Muscle of leg (tissue), 11 donors: Measurements from ENCODE around the gene GNA14. TPM values are rescaled to one million over a fixed set of nuclear protein-coding genes. Genes with fewer than 3 reads are reported as not detected.

ENCODE experiments used
- DNase-seq: peaks from one replicate; pipeline ENCODE4 v3.0.0; 2013
- H3K27ac ChIP-seq: one replicate; pipeline ENCODE4 v1.5.1; 2013; ENCODE audit warnings: mild to moderate bottlenecking, low read length, control low read depth
- H3K27me3 ChIP-seq: one replicate; pipeline ENCODE4 v1.6.1; 2013; ENCODE audit warnings: low read length; ENCODE audit not compliant: control insufficient read depth, insufficient read depth
- H3K36me3 ChIP-seq: one replicate; pipeline ENCODE4 v1.6.1; 2013; ENCODE audit warnings: low read length; ENCODE audit not compliant: control insufficient read depth, insufficient read depth
- H3K4me1 ChIP-seq: one replicate; pipeline ENCODE4 v1.6.1; 2013; ENCODE audit warnings: low read length; ENCODE audit not compliant: control insufficient read depth, insufficient read depth
- H3K4me3 ChIP-seq: one replicate; pipeline ENCODE4 v1.5.1; 2013; ENCODE audit warnings: low read length, control low read depth
- H3K9me3 ChIP-seq: replicated peaks from 2 replicates; pipeline ENCODE4 v1.6.1; 2013; ENCODE audit warnings: low read depth, low read length; ENCODE audit not compliant: control insufficient read depth
- WGBS: methylation state at CpG from one replicate; pipeline ENCODE4 v1.1.5; 2013; ENCODE audit warnings: missing lambda C conversion rate; ENCODE audit not compliant: insufficient coverage; 5-methylcytosine and 5-hydroxymethylcytosine counted together
- polyA plus RNA-seq, 8 donors: library from polyadenylated mRNA; unstranded; fragments of 120-200 nt; gene quantifications; one replicate each; pipeline versions ENCODE4 v1.2.1 to v1.2.3, GENCODE V29; 2013; ENCODE audit warnings: inconsistent platforms in 1 of 8, low replicate concordance in 1 of 8; ENCODE audit not compliant: insufficient read length in 8 of 8, insufficient read depth in 1 of 8
- total RNA-seq: library from RNA; stranded (reverse); fragments of 120-200 nt; gene quantifications from one replicate; pipeline ENCODE4 v1.2.4, GENCODE V29; 2013

GNA14 gene
- total and polyA plus RNA-seq, 9 donors: 2.1 to 6.6 (median 3.3) TPM

DNA sequence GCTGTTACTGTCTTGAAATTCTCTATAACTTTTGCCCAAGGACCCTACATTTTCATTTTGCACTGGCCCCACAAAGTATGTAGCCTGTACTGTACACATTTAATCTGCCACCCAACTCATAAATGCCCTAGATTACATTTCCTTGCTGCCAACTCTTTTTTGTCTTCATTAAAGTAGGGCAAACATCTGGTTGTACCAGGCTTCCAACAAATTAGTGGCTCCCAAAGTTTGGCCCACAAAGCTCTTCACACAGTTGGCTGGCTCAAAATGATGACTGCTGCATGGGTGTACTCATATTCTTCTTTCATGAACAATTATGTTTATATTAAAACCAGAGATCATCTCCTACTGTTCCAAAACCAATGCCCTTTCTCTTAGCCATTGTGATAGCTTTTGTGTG lies 45.3 kb downstream of the GNA14 start:
- no peak overlapping the region for H3K4me3 ChIP-seq
- H3K27ac ChIP-seq: no peak overlapping the region
- no peaks in the 10 kb centered on the region for H3K9me3 ChIP-seq
- H3K36me3 ChIP-seq: no peaks in the 10 kb centered on the region
- H3K27me3 ChIP-seq: no peaks in the 10 kb centered on the region
- peaks cover 12% of the 10 kb centered on the region for H3K4me1 ChIP-seq
- DNase-seq: peak; percentile 26

- WGBS: no CpG with 5 or more reads among the region's 5 CpGs
- peaks cover 23% of the 10 kb centered on the region for H3K4me1 ChIP-seq
- H3K27ac ChIP-seq: no peak overlapping the region
- DNase-seq: no peak
- no peaks in the 10 kb centered on the region for H3K9me3 ChIP-seq
- H3K36me3 ChIP-seq: no peaks in the 10 kb centered on the region
- no peaks in the 10 kb centered on the region for H3K27me3 ChIP-seq
- H3K4me3 ChIP-seq: no peak overlapping the region
Measured at GRCh38 chr9:77601476-77602099, 46.5 kb downstream of the GNA14 start.

DNA sequence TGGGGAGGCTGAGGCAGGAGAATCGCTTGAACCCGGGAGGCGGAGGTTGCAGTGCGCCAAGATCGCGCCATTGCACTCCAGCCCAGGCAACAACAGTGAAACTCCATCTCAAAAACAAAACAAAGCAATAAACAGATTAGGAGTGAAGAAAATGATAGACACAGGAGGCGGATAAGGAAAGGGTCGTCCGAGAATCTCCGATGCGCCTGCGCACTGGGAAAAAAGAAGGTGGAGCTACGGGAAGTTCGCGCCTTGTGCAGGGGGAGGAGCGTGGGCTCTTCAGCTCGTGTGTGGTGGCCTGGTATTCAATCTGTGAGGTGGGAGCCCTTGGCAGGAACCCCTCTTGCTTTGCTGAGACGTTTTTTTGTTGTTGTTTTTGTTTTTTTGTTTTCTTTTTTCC lies 47.3 kb downstream of the GNA14 start:
- H3K27ac ChIP-seq: no peak overlapping the region
- no peak overlapping the region for H3K4me3 ChIP-seq
- H3K4me1 ChIP-seq: peaks cover 28% of the 10 kb centered on the region
- H3K27me3 ChIP-seq: no peaks in the 10 kb centered on the region
- WGBS: 93% methylated on average over 6 of the region's 18 CpGs
- no peaks in the 10 kb centered on the region for H3K9me3 ChIP-seq
- no peak for DNase-seq
- H3K36me3 ChIP-seq: no peaks in the 10 kb centered on the region

- H3K27me3 ChIP-seq: no peaks in the 10 kb centered on the region
- peak overlapping the region; percentile 85 for H3K27ac ChIP-seq
- H3K4me1 ChIP-seq: peaks cover 40% of the 10 kb centered on the region
Measured at GRCh38 chr9:77599492-77599891, 48.6 kb downstream of the GNA14 start.

DNA sequence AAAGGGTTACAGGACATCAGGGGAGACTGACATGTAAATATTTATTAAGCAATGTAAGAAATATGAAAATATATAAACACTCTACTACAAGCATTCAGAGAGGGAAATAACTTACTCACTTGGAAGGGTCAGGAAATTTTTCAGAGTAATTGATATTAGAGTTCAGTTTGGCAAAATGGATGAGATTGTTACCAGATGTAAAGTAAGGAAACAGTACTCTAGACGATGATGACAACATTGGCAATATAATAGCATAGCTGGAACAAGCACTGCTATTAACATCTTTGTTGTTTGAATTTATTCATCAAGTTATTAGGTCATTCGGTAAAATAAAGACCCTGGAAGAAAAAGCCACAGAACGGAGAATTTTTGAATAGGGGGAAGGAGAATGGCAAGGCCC lies 49.1 kb downstream of the GNA14 start:
- peaks cover 45% of the 10 kb centered on the region for H3K4me1 ChIP-seq
- H3K4me3 ChIP-seq: no peak overlapping the region
- peak; percentile 93 for DNase-seq
- WGBS: 7% methylated on average over 2 of the region's 3 CpGs
- peak overlapping the region; percentile 85 for H3K27ac ChIP-seq
- no peaks in the 10 kb centered on the region for H3K27me3 ChIP-seq
- no peaks in the 10 kb centered on the region for H3K9me3 ChIP-seq
- no peaks in the 10 kb centered on the region for H3K36me3 ChIP-seq

More at GRCh38 chr9:77599492-77599891, 48.6 kb downstream of the GNA14 start:
- H3K9me3 ChIP-seq: no peaks in the 10 kb centered on the region
- no CpG with 5 or more reads among the region's 8 CpGs for WGBS
- no peaks in the 10 kb centered on the region for H3K36me3 ChIP-seq
- no peak for DNase-seq
- no peak overlapping the region for H3K4me3 ChIP-seq

DNA sequence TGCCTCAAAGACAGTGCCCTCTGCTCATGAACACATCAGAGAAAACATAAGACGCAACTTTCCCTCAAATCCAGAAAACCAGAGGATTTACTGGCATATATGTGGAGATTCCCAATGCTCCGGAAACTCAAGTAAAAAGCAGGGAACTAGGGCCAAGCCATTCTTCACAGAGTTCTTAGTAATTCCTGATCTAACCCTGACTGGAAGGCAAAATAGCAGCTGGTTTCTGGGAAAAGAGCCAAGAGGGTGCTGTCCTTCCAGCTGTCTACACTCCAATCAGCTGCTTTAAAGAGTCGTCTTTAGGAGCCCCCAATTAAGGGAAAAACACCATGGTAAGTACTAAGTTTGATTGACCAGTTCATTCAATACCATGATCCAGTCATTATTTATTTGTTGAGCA lies 49.6 kb downstream of the GNA14 start:
- H3K9me3 ChIP-seq: no peaks in the 10 kb centered on the region
- WGBS: 0% methylated on average over 1 of the region's 3 CpGs
- peak; percentile 96 for DNase-seq
- H3K4me1 ChIP-seq: peaks cover 50% of the 10 kb centered on the region
- no peak overlapping the region for H3K4me3 ChIP-seq
- H3K36me3 ChIP-seq: no peaks in the 10 kb centered on the region
- H3K27ac ChIP-seq: peak overlapping the region; percentile 85
- H3K27me3 ChIP-seq: no peaks in the 10 kb centered on the region

DNA sequence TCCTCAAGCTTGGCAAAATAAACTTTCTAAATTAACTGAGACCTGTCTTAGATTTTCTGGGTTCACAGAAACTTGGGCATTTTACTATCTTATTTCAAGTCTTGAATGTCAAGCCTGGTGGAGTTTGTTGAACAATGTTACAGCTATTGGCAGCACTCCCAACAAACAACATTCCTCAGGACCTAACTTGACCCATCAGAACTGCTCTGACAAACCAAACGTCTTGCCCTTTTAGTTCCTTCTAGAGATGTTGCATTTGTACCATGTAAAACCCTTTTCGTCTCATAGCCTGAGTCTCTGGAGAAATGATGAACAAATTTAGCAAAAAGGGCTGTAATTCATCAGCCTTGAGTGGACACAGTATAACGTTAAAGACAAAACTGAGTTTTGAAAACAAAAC lies 51.1 kb downstream of the GNA14 start:
- no peak for DNase-seq
- Histone ChIP-seq H3K27ac (peak overlapping the region; percentile 55), H3K4me3 (no peak overlapping the region), H3K4me1 (peaks cover 52% of the 10 kb centered on the region), H3K36me3 (no peaks in the 10 kb centered on the region), H3K27me3 (no peaks in the 10 kb centered on the region), H3K9me3 (no peaks in the 10 kb centered on the region)
- WGBS: no CpG with 5 or more reads among the region's 3 CpGs

- Histone ChIP-seq H3K9me3 (no peaks in the 10 kb centered on the region), H3K4me1 (peaks cover 52% of the 10 kb centered on the region), H3K36me3 (no peaks in the 10 kb centered on the region), H3K4me3 (no peak overlapping the region), H3K27me3 (no peaks in the 10 kb centered on the region), H3K27ac (no peak overlapping the region)
- DNase-seq: no peak
- WGBS: 80% methylated on average over 1 of the region's 8 CpGs
Measured at GRCh38 chr9:77595426-77596095, 52.6 kb downstream of the GNA14 start.

GRCh38 chr9:77594963-77595362 lies 53.2 kb downstream of the GNA14 start:
- Histone ChIP-seq H3K27me3 (no peaks in the 10 kb centered on the region), H3K9me3 (no peaks in the 10 kb centered on the region), H3K36me3 (no peaks in the 10 kb centered on the region), H3K4me1 (peaks cover 52% of the 10 kb centered on the region), H3K4me3 (no peak overlapping the region), H3K27ac (peak overlapping the region; percentile 3)
- DNase-seq: no peak
- WGBS: no CpG with 5 or more reads among the region's 3 CpGs

GRCh38 chr9:77593528-77593927 lies 54.6 kb downstream of the GNA14 start:
- 100% methylated on average over 1 of the region's 4 CpGs for WGBS
- Histone ChIP-seq H3K36me3 (no peaks in the 10 kb centered on the region), H3K4me3 (no peak overlapping the region), H3K27ac (no peak overlapping the region), H3K9me3 (no peaks in the 10 kb centered on the region), H3K27me3 (no peaks in the 10 kb centered on the region), H3K4me1 (peaks cover 50% of the 10 kb centered on the region)
- no peak for DNase-seq
